A549 (cell line): Measurements from ENCODE around the gene RPL35. TPM values are rescaled to one million over a fixed set of nuclear protein-coding genes. Genes with fewer than 3 reads are reported as not detected.

Experiments used
- ATAC-seq, 2 experiments: fragments of 200-7000 bp in 1 of 2; fragments of >200 bp in 1 of 2; cut with Nextera tagmentation in 1 of 2; cut with Tn5 transposase in 1 of 2; 3 replicates each; pipeline versions ENCODE4 v1.8.0 to v1.9.1; 2018 to 2020; ENCODE audit warnings: mild to moderate bottlenecking in 1 of 2, moderate library complexity in 1 of 2
- CTCF ChIA-PET: fragments of 300-600 bp; sonication (Branson Sonifier 250); formaldehyde crosslinking; extraction: SDS; loops from one replicate; lab custom pipeline; 2021; ENCODE audit warnings: antibody characterized with exemption, inconsistent platforms; lab: Yijun Ruan, JAX
- POLR2A ChIA-PET: fragments of 350-600 bp; formaldehyde crosslinking; extraction: SDS; loops from one replicate; lab custom pipeline; 2021; ENCODE audit warnings: antibody characterized with exemption, inconsistent platforms; lab: Yijun Ruan, JAX
- DNase-seq, 2 experiments: peaks; one replicate each; pipeline versions ENCODE4 v3.0.0 to v3.0.0-alpha.2; 2011 to 2016; ENCODE audit warnings: low read depth in 1 of 2, low spot score in 1 of 2
- FAIRE-seq: peaks from 2 replicates; lab custom pipeline; 2011; peaks lifted over from hg19 to GRCh38; lab: Jason Lieb, UNC
- H3K27ac ChIP-seq, 2 experiments: fragments of >200 bp; sonication (Bioruptor Twin); formaldehyde crosslinking; 3 replicates each; pipeline ENCODE4 v1.5.1; 2016 to 2017
- H3K4me1 ChIP-seq: fragments of >200 bp; sonication (Bioruptor Twin); formaldehyde crosslinking; 3 replicates; pipeline ENCODE4 v1.6.1; 2016
- H3K4me2 ChIP-seq: fragments of >200 bp; sonication (Bioruptor Twin); formaldehyde crosslinking; 3 replicates; pipeline ENCODE4 v1.6.1; 2016
- H3K4me3 ChIP-seq: fragments of >200 bp; sonication (Bioruptor Twin); formaldehyde crosslinking; 3 replicates; pipeline ENCODE4 v1.5.1; 2016
- H3K9me3 ChIP-seq: fragments of >200 bp; sonication (Bioruptor Twin); formaldehyde crosslinking; 3 replicates; pipeline ENCODE4 v1.6.1; 2016
- ATOH8 ChIP-seq: fragments of 250-450 bp; sonication (Bioruptor Pico); IDR thresholded peaks from 2 replicates; pipeline ENCODE4 v1.5.0; 2020; ENCODE audit warnings: low read depth, mild to moderate bottlenecking, moderate library complexity
- CBX2 ChIP-seq: fragments of 200-600 bp; sonication (generic); IDR thresholded peaks from 2 replicates; pipeline ENCODE4 v1.6.1; 2016; ENCODE audit warnings: low read depth, mild to moderate bottlenecking, borderline replicate concordance
- CBX8 ChIP-seq: fragments of 200-600 bp; sonication (generic); IDR thresholded peaks from 2 replicates; pipeline ENCODE4 v1.6.1; 2016
- CHD4 ChIP-seq: fragments of 200-600 bp; sonication (generic); IDR thresholded peaks from 2 replicates; pipeline ENCODE4 v1.6.1; 2016; ENCODE audit warnings: antibody characterized with exemption, mild to moderate bottlenecking, borderline replicate concordance
- CTCF ChIP-seq: fragments of >200 bp; sonication (Bioruptor Twin); formaldehyde crosslinking; IDR thresholded peaks from 3 replicates; pipeline ENCODE4 v1.5.1; 2016
- FOXS1 ChIP-seq: fragments of 250-450 bp; sonication (Bioruptor Pico); IDR thresholded peaks from 2 replicates; pipeline ENCODE4 v1.5.0; 2020; ENCODE audit warnings: mild to moderate bottlenecking, moderate library complexity
- HDAC2 ChIP-seq: fragments of 200-600 bp; sonication (generic); IDR thresholded peaks from 2 replicates; pipeline ENCODE4 v1.6.1; 2016
- HES2 ChIP-seq: fragments of >200 bp; sonication (Bioruptor Twin); formaldehyde crosslinking; IDR thresholded peaks from 2 replicates; pipeline ENCODE4 v1.6.1; 2016
- HMGXB4 ChIP-seq: fragments of 250-450 bp; sonication (Bioruptor Pico); IDR thresholded peaks from 2 replicates; pipeline ENCODE4 v1.5.0; 2021; ENCODE audit warnings: mild to moderate bottlenecking, moderate library complexity, borderline replicate concordance
- HOXA7 ChIP-seq: fragments of 250-450 bp; sonication (Bioruptor Pico); IDR thresholded peaks from 2 replicates; pipeline ENCODE4 v1.5.0; 2020; ENCODE audit warnings: mild to moderate bottlenecking, moderate library complexity
- HOXB5 ChIP-seq: fragments of 250-450 bp; sonication (Bioruptor Pico); IDR thresholded peaks from 2 replicates; pipeline ENCODE4 v1.5.0; 2020; ENCODE audit warnings: mild to moderate bottlenecking, moderate library complexity
- KDM1A ChIP-seq: fragments of 200-600 bp; sonication (generic); IDR thresholded peaks from 2 replicates; pipeline ENCODE4 v1.6.1; 2016; ENCODE audit warnings: low read depth, mild to moderate bottlenecking
- MAFK ChIP-seq: fragments of 450-650 bp; IDR thresholded peaks from 2 replicates; pipeline ENCODE4 v1.6.1; 2014; ENCODE audit not compliant: partially characterized antibody
- MYC ChIP-seq: IDR thresholded peaks from 2 replicates; pipeline ENCODE4 v1.6.1; 2012; ENCODE audit warnings: mild to moderate bottlenecking, inconsistent platforms, low read length, improper control_type of control experiment, borderline replicate concordance
- NFE2L2 ChIP-seq: fragments of 150-350 bp; conservative IDR thresholded peaks from 2 replicates; pipeline ENCODE4 v1.6.1; 2014; ENCODE audit warnings: low read length
- NR3C1 ChIP-seq: fragments of >200 bp; sonication (Bioruptor Twin); formaldehyde crosslinking; IDR thresholded peaks from 3 replicates; pipeline ENCODE4 v1.6.1; 2017
- PBX3 ChIP-seq: IDR thresholded peaks from 2 replicates; pipeline ENCODE4 v1.6.1; 2012
- POLR2AphosphoS2 ChIP-seq: conservative IDR thresholded peaks from 2 replicates; pipeline ENCODE4 v1.6.1; 2012; ENCODE audit warnings: low read length, improper control_type of control experiment, inconsistent platforms
- REST ChIP-seq: fragments of 200-600 bp; sonication (generic); IDR thresholded peaks from 2 replicates; pipeline ENCODE4 v1.6.1; 2016; ENCODE audit warnings: antibody characterized with exemption, mild to moderate bottlenecking, moderate library complexity
- RFX5 ChIP-seq: fragments of 450-650 bp; IDR thresholded peaks from 2 replicates; pipeline ENCODE4 v1.7.1; 2014; ENCODE audit warnings: antibody characterized with exemption, mild to moderate bottlenecking, moderate library complexity
- SMC3 ChIP-seq: fragments of >200 bp; sonication (Bioruptor Twin); formaldehyde crosslinking; IDR thresholded peaks from 3 replicates; pipeline ENCODE4 v1.6.1; 2018; ENCODE audit warnings: inconsistent platforms
- SREBF2 ChIP-seq: fragments of 450-650 bp; IDR thresholded peaks from 2 replicates; pipeline ENCODE4 v1.6.1; 2014; ENCODE audit warnings: mild to moderate bottlenecking, moderate library complexity
- TP53 ChIP-seq: fragments of 250-450 bp; sonication (Bioruptor Pico); IDR thresholded peaks from 2 replicates; pipeline ENCODE4 v1.5.0; 2021; ENCODE audit warnings: mild to moderate bottlenecking, moderate library complexity
- USF2 ChIP-seq: fragments of 450-650 bp; IDR thresholded peaks from 2 replicates; pipeline ENCODE4 v1.6.1; 2014; ENCODE audit warnings: antibody characterized with exemption
- ZC3H11A ChIP-seq: fragments of 450-650 bp; IDR thresholded peaks from 2 replicates; pipeline ENCODE4 v1.6.1; 2014; ENCODE audit warnings: antibody characterized with exemption, mild to moderate bottlenecking
- WGBS: methylation state at CpG from one replicate; pipeline ENCODE4 v1.1.6; 2017; ENCODE audit errors: missing lambda C conversion rate; 5-methylcytosine and 5-hydroxymethylcytosine counted together
- polyA plus RNA-seq, 4 experiments: library from polyadenylated mRNA; depleted of rRNA in 3 of 4; stranded (reverse); fragments of >200 nt; fragmentation: RNase III in 1 of 4; extraction: RNeasy Plus Mini Kit Qiagen cat#74134 plus additional on column Dnase treatment in 1 of 4; gene quantifications; 2 replicates in 3 of 4; 3 replicates in 1 of 4; pipeline ENCODE4 v1.2.3, GENCODE V29; 2011 to 2017

Gene RPL35
- polyA plus RNA-seq, 2 of the 4 experiments (the other 2 are of a cell fraction) = 2,307 to 3,076 TPM

- DNase-seq (no peak), FAIRE-seq (no peak), ATAC-seq (no peak)
- ChIA-PET POLR2A (interaction anchor here (0.8 to 5.5 kb wide), 2 partner anchors 86 to 87 kb away, joined by 3 to 52 read pairs; partner anchors contain the start of gene NR6A1), CTCF (interaction anchor here (1.2 to 43.0 kb wide), 6 partner anchors 11 to 518 kb away, joined by 4 to 2512 read pairs (median 7); partner anchors contain the start of genes NR6A1 and OLFML2A)
- Histone ChIP-seq H3K4me3 (no peak overlapping the region), H3K27ac (no peak overlapping the region), H3K4me2 (no peak overlapping the region), H3K4me1 (peaks cover 36% of the 10 kb centered on the region), H3K9me3 (no peaks in the 10 kb centered on the region)
- 89% methylated on average over 24 of the region's 24 CpGs for whole genome bisulfite sequencing
- TF ChIP-seq HOXB5 (CRISPR knock-in tag) (no peak), MYC (no peak), CHD4 (no peak), HDAC2 (no peak), ZC3H11A (no peak), POLR2AphosphoS2 (no peak), MAFK (no peak), CBX2 (no peak), ATOH8 (CRISPR knock-in tag) (no peak), FOXS1 (CRISPR knock-in tag) (no peak), CBX8 (no peak), NR3C1 (no peak), SREBF2 (no peak), KDM1A (no peak), HMGXB4 (CRISPR knock-in tag) (no peak), PBX3 (no peak), HES2 (no peak), RFX5 (no peak), HOXA7 (CRISPR knock-in tag) (no peak)
Measured at GRCh38 chr9:124857533-124858162, 4.1 kb downstream of the RPL35 start.

GRCh38 chr9:124855944-124856765, 5.6 kb downstream of the RPL35 start:
- DNase-seq (peak in 1 of 2 experiments; percentile 67), FAIRE-seq (no peak), ATAC-seq (peak; percentile 44 to 60)
- WGBS = 68% methylated on average over 6 of the region's 16 CpGs
- H3K4me1 ChIP-seq = peaks cover 43% of the 10 kb centered on the region
- H3K4me2 ChIP-seq = no peak overlapping the region
- ChIA-PET CTCF (interaction anchor here (0.5 to 43.0 kb wide), 16 partner anchors 10 to 448 kb away, joined by 3 to 2512 read pairs (median 4); partner anchors contain the start of genes NR6A1 and OLFML2A), POLR2A (interaction anchor here (0.9 to 5.5 kb wide), 7 partner anchors 13 to 197 kb away, joined by 3 to 52 read pairs (median 3); partner anchors contain the start of gene NR6A1)
- no peak overlapping the region for H3K4me3 ChIP-seq
- no peak overlapping the region for H3K27ac ChIP-seq
- H3K9me3 ChIP-seq = no peaks in the 10 kb centered on the region
- TF ChIP-seq USF2 (no peak), NFE2L2 (no peak), TP53 (no peak), REST (no peak), CTCF (peak; percentile 40), SMC3 (peak; percentile 42; the same call in 2 of the 3 replicates), CHD4 (no peak)
